Liver (tissue), 9 donors: ENCODE data around the gene ITGA8. TPM values are rescaled to one million over a fixed set of nuclear protein-coding genes. Genes with fewer than 3 reads are reported as not detected.

Experiments
- DNase-seq: peaks from one replicate; pipeline ENCODE4 v3.0.0-alpha.2; 2017; ENCODE audit warnings: low spot score
- H3K27ac ChIP-seq, 2 donors: one replicate each; pipeline ENCODE4 v1.7.0; 2013; ENCODE audit warnings: inconsistent platforms in 2 of 2, low read length in 2 of 2, control low read depth in 1 of 2, low read depth in 1 of 2, mild to moderate bottlenecking in 1 of 2
- H3K27me3 ChIP-seq, 4 donors: one replicate each; pipeline versions ENCODE4 v1.6.1 to v1.7.0; 2013; ENCODE audit warnings: low read length in 3 of 4, inconsistent platforms in 1 of 4, mild to moderate bottlenecking in 1 of 4, moderate library complexity in 1 of 4; ENCODE audit not compliant: control insufficient read depth in 4 of 4, insufficient read depth in 4 of 4
- H3K36me3 ChIP-seq, 4 donors: one replicate each; pipeline versions ENCODE4 v1.6.1 to v1.7.0; 2013; ENCODE audit warnings: low read length in 3 of 4, mild to moderate bottlenecking in 3 of 4, low read depth in 1 of 4, moderate library complexity in 1 of 4; ENCODE audit not compliant: control insufficient read depth in 4 of 4, insufficient read depth in 3 of 4
- H3K4me1 ChIP-seq, 4 donors: one replicate each; pipeline versions ENCODE4 v1.6.1 to v1.7.0; 2013; ENCODE audit warnings: low read length in 3 of 4, mild to moderate bottlenecking in 3 of 4, moderate library complexity in 1 of 4; ENCODE audit not compliant: control insufficient read depth in 4 of 4, insufficient read depth in 4 of 4
- H3K4me3 ChIP-seq, 3 donors: one replicate each; pipeline versions ENCODE4 v1.6.1 to v1.7.0; 2013; ENCODE audit warnings: low read length in 3 of 3, control low read depth in 1 of 3, low read depth in 1 of 3, mild to moderate bottlenecking in 1 of 3
- H3K9ac ChIP-seq, 2 donors: one replicate each; pipeline ENCODE4 v1.7.0; 2013; ENCODE audit warnings: low read length in 2 of 2, mild to moderate bottlenecking in 2 of 2, moderate library complexity in 2 of 2, control low read depth in 1 of 2, low read depth in 1 of 2
- H3K9me3 ChIP-seq, 4 donors: one replicate each; pipeline versions ENCODE4 v1.6.1 to v1.7.0; 2013; ENCODE audit warnings: low read length in 3 of 4; ENCODE audit not compliant: control insufficient read depth in 4 of 4
- ATF3 ChIP-seq: IDR thresholded peaks from 2 replicates; pipeline ENCODE4 v1.6.1; 2016; ENCODE audit warnings: antibody characterized with exemption
- CTCF ChIP-seq: fragments of 150-350 bp; IDR thresholded peaks from 2 replicates; pipeline ENCODE4 v1.5.1; 2017; ENCODE audit warnings: improper control_type of control experiment, low read depth, low read length; ENCODE audit not compliant: missing input control
- EGR1 ChIP-seq, 2 donors: IDR thresholded peaks; 2 replicates each; pipeline ENCODE4 v1.6.1; 2016 to 2018; ENCODE audit warnings: antibody characterized with exemption in 2 of 2, low read depth in 2 of 2
- FOXA1 ChIP-seq: IDR thresholded peaks from 2 replicates; pipeline ENCODE4 v1.6.1; 2016; ENCODE audit warnings: antibody characterized with exemption
- FOXA2 ChIP-seq: IDR thresholded peaks from 2 replicates; pipeline ENCODE4 v1.6.1; 2016; ENCODE audit warnings: antibody characterized with exemption
- HNF4A ChIP-seq, 2 donors: conservative IDR thresholded peaks; 2 replicates each; pipeline ENCODE4 v1.6.1; 2016; ENCODE audit warnings: antibody characterized with exemption in 2 of 2, mild to moderate bottlenecking in 2 of 2
- HNF4G ChIP-seq: IDR thresholded peaks from 2 replicates; pipeline ENCODE4 v1.6.1; 2016; ENCODE audit warnings: antibody characterized with exemption
- JUND ChIP-seq, 2 donors: IDR thresholded peaks; 2 replicates each; pipeline ENCODE4 v1.6.1; 2016; ENCODE audit warnings: antibody characterized with exemption in 2 of 2
- MAX ChIP-seq: IDR thresholded peaks from 2 replicates; pipeline ENCODE4 v1.6.1; 2016; ENCODE audit warnings: antibody characterized with exemption
- NR2F2 ChIP-seq: IDR thresholded peaks from 2 replicates; pipeline ENCODE4 v1.6.1; 2016; ENCODE audit warnings: antibody characterized with exemption
- RAD21 ChIP-seq, 2 donors: IDR thresholded peaks; 2 replicates each; pipeline ENCODE4 v1.6.1; 2016; ENCODE audit warnings: antibody characterized with exemption in 2 of 2, mild to moderate bottlenecking in 2 of 2
- REST ChIP-seq: IDR thresholded peaks from 2 replicates; pipeline ENCODE4 v1.6.1; 2016; ENCODE audit warnings: antibody characterized with exemption, mild to moderate bottlenecking
- RXRA ChIP-seq, 2 donors: IDR thresholded peaks; 2 replicates each; pipeline ENCODE4 v1.6.1; 2017 to 2018; ENCODE audit warnings: antibody characterized with exemption in 2 of 2, mild to moderate bottlenecking in 1 of 2
- SP1 ChIP-seq: IDR thresholded peaks from 2 replicates; pipeline ENCODE4 v1.6.1; 2018; ENCODE audit warnings: antibody characterized with exemption, mild to moderate bottlenecking
- TAF1 ChIP-seq: conservative IDR thresholded peaks from 2 replicates; pipeline ENCODE4 v1.6.1; 2016; ENCODE audit warnings: antibody characterized with exemption, mild to moderate bottlenecking
- YY1 ChIP-seq: IDR thresholded peaks from 2 replicates; pipeline ENCODE4 v1.6.1; 2016; ENCODE audit warnings: antibody characterized with exemption, mild to moderate bottlenecking
- ZBTB33 ChIP-seq: IDR thresholded peaks from 2 replicates; pipeline ENCODE4 v1.6.1; 2016; ENCODE audit warnings: antibody characterized with exemption
- WGBS: extraction: QIAGEN DNeasy Blood & Tissue Kit; methylation state at CpG from one replicate; pipeline ENCODE4 v1.1.7; 2013; 5-methylcytosine and 5-hydroxymethylcytosine counted together
- polyA plus RNA-seq, 2 donors: library from polyadenylated mRNA; stranded (reverse) in 1 of 2; unstranded in 1 of 2; fragments of 200-250 nt in 1 of 2; fragments of >200 nt in 1 of 2; fragmentation: Nextera tagmentation in 1 of 2; extraction: Ambion mirVana in 1 of 2; gene quantifications; one replicate each; pipeline versions ENCODE4 v1.2.1 to v1.2.3, GENCODE V29; 2013 to 2015
- total RNA-seq, 2 donors: library from RNA; depleted of rRNA; stranded (reverse); fragments of >200 nt; gene quantifications; one replicate each; pipeline ENCODE4 v1.2.3, GENCODE V29; 2014
- donor health status: healthy.
- donor health status: healthy.
- donor health status: healthy.
- donor health status: healthy.
- donor health status: healthy.

Gene ITGA8
- total and polyA plus RNA-seq, 4 donors, result 0.06 to 1.0 (median 0.60) TPM

GRCh38 chr10:15652117-15652516, 67.6 kb downstream of the ITGA8 start:
- Histone ChIP-seq H3K9ac (no peak overlapping the region), H3K27me3 (peaks cover 0 to 3% (median 0%) of the 10 kb centered on the region in 4 donors), H3K36me3 (no peaks in the 10 kb centered on the region), H3K9me3 (no peaks in the 10 kb centered on the region), H3K4me1 (no peaks in the 10 kb centered on the region), H3K27ac (no peak overlapping the region), H3K4me3 (no peak overlapping the region)
- no peak for TF ChIP-seq ATF3
- TF ChIP-seq NR2F2, result no peak
- no peak for TF ChIP-seq RAD21 (IDR thresholded peaks at IDR 0.05)
- TF ChIP-seq REST, result no peak
- TF ChIP-seq SP1, result no peak
- no peak for TF ChIP-seq JUND (IDR thresholded peaks at IDR 0.05)
- no peak for TF ChIP-seq CTCF
- no peak for TF ChIP-seq HNF4G
- WGBS, result 71% methylated on average over 7 of the region's 7 CpGs
- DNase-seq, result no peak

GRCh38 chr10:15651175-15651574, 68.5 kb downstream of the ITGA8 start:
- Histone ChIP-seq H3K4me1 (no peaks in the 10 kb centered on the region), H3K9me3 (no peaks in the 10 kb centered on the region), H3K27me3 (peaks cover 0 to 3% (median 0%) of the 10 kb centered on the region in 4 donors), H3K36me3 (no peaks in the 10 kb centered on the region), H3K4me3 (no peak overlapping the region), H3K27ac (no peak overlapping the region), H3K9ac (no peak overlapping the region)
- WGBS, result 23% methylated on average over 6 of the region's 6 CpGs
- no peak for DNase-seq
- no peak for TF ChIP-seq NR2F2
- no peak for TF ChIP-seq FOXA1
- no peak for TF ChIP-seq HNF4G
- no peak for TF ChIP-seq YY1
- no peak for TF ChIP-seq HNF4A (conservative IDR thresholded peaks at IDR 0.05)
- no peak for TF ChIP-seq EGR1 (IDR thresholded peaks at IDR 0.05; ENCODE audit: low read depth in 2 of 2)
- TF ChIP-seq MAX, result no peak
- no peak for TF ChIP-seq ATF3
- TF ChIP-seq RXRA (IDR thresholded peaks at IDR 0.05), result no peak
- no peak for TF ChIP-seq TAF1
- no peak for TF ChIP-seq ZBTB33
- TF ChIP-seq REST, result no peak
- TF ChIP-seq JUND (IDR thresholded peaks at IDR 0.05), result no peak
- no peak for TF ChIP-seq FOXA2
